Dermis microvascular lymphatic vessel endothelial cell (primary cell): ENCODE data around the gene N4BP2L1. TPM values are rescaled to one million over a fixed set of nuclear protein-coding genes. Genes with fewer than 3 reads are reported as not detected.
A peak's percentile ranks its signal among the peaks of the same experiment; 100 is the strongest.
"Not testable (repeated sequence)": the region's sequence is repeated elsewhere in the genome, so short reads cannot be mapped to it uniquely, and the experiment has no call there.

Experiments
- DNase-seq, 2 donors: peaks; one replicate each; pipeline versions ENCODE4 v3.0.0 to v3.0.0-alpha.2; 2010; ENCODE audit warnings: low read depth in 2 of 2
- total RNA-seq: library from RNA; depleted of rRNA; stranded (reverse); fragments of >200 nt; gene quantifications from 2 replicates; pipeline ENCODE4 v1.2.1, GENCODE V29; 2014

Gene N4BP2L1
- total RNA-seq, 1 donor from 2014 or later = 3.7 TPM

- no peak for DNase-seq
Observed at GRCh38 chr13:32391101-32391619, 36.8 kb downstream of the N4BP2L1 start.

DNA sequence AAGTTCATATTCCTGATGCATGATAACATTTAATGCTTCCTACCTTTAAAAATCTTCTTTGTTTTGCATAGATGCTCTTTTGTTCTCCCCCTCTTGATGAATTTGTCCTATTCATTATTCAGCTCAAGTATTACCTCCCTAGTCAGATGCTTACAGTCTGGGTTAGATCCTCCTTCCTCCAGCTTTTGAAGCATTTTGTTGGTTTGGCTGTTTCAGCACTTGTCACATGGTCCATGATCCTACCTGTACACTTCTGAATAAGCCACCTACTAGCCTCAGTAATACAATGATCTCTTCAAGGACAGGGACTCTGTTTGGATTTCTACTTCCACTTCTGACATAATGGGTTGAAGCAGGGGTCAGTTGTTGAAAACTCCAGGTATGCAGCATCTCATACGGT, 37.4 kb downstream of the N4BP2L1 start:
- DNase-seq = no peak

- no peak for DNase-seq
Observed at GRCh38 chr13:32390048-32390447, 37.9 kb downstream of the N4BP2L1 start.

GRCh38 chr13:32385410-32385809, 42.5 kb downstream of the N4BP2L1 start:
- no peak for DNase-seq

DNA sequence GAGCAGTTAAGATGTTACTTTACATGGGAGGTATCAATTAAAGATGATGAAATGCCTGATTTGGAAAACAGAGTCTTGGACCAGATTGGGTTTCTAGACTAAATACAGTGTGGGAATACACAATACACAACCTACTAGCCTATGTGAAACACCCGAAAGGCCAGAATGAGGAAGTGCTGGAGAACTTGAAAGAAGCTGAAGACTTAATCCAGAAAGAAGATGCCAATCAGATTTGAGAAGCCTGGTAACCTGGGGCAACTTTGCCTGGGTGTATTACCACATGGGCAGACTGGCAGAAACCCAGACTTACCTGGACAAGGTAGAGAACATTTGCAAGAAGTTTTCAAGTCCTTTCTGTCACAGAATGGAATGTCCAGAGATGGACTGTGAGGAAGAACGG, 43.2 kb downstream of the N4BP2L1 start:
- no peak for DNase-seq

DNA sequence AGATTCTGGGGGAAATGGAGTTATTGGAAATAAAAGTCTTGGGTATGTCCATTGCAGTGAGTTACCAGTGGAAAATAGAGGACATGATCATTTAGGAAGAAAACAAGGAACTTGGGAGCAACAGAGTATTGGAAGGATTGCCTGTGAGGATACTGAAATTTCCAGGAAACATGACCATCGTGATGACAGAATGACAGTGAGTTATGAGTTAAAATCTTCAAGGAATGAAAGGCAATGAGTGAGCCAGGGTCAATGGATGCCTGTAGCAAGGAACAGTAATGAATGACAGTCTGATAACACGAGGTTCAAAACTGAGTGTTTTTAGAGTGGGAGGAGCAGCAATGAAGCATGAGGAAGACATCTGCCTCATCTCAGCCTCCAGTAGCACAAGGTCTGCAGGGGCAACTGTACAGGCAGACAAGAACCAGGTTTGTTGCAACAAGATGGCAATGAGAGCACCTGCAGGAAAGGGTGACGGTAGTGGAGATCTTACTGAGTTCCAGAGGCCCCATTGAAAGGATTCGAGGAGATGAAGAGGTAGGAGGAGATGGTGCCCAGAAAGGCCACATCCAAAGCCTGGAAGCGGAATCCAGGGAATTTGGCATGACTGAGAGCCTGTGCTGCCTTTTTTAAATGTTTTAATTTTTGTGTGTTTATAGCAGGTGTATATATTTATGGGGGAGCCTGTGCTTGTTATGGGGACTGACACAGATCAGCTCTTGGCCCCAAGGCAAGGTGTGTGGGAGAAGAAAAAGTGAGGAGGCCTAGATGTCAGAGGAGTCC, 43.9 kb downstream of the N4BP2L1 start:
- DNase-seq = no peak

DNA sequence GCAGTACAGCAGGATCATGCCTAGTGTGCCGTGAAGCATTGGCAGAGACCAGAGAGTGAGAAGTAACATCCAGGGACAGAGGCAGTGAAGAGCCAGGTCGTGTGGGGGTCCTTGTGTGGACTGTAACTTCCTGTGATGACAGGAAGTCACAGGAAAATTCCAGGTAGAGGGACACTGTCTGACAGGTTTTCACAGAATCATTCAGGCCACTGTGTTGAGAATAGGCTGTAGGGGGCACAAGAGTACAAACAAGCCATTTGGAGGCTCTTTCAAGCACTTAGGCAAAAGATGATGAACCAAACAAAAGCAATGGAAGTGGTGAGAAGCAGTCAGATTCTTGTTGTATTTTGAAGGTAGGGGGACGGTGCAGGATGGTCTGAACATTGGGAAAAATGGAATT, 46.4 kb downstream of the N4BP2L1 start:
- DNase-seq = peak; percentile 7 to 14

DNA sequence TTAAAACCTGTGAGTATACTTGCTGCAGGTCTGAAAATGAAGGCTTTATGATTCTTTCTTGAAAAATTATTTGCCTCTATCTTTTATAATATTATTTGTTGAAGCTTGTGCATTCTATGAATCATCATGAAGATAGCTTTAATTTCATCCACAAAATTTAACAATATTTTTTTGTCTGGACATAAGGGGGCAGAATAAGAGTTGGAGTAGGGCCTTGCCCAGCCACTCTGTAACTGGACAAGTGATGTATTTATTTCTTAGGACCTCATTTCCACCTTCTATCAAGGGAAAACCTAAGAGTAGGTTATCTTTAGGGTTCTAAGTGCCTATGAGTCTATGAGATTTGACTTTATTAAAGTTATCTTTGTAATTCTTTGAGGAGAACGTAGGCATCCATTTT, 49.9 kb downstream of the N4BP2L1 start:
- DNase-seq = no peak

- no peak for DNase-seq
Observed at GRCh38 chr13:32376642-32377415, 51.1 kb downstream of the N4BP2L1 start.

GRCh38 chr13:32370805-32371204, 57.1 kb downstream of the N4BP2L1 start:
- DNase-seq = no peak

DNA sequence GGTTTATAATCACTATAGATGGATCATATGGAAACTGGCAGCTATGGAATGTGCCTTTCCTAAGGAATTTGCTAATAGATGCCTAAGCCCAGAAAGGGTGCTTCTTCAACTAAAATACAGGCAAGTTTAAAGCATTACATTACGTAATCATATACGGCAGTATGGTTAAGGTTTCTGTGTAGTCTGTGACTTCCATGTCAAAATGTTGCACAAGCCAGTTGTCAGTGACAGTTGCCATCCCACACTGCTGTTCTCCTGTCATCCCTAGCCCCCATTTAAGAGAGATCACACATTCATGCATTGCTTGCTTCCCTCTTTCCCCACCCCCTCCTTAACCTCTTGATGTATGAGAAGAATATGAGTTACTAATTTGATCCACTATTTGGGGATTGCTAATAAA, 65.4 kb downstream of the N4BP2L1 start:
- DNase-seq = no peak

DNA sequence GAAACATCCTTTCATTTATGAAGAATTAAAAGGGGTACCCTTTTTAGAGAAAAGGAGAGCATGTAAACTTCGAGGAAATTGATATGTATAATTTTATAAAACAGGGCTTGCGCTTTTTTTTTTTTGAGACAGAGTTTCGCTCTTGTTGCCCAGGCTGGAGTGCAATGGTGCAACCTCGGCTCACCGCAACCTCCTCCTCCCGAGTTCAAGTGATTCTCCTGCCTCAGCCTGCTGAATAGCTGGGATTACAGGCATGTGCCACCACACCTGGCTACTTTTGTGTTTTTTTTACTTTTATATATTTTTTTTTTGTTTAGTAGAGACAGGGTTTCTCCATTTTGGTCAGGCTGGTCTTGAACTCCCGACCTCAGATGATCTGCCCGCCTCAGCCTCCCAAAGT, 72.0 kb downstream of the N4BP2L1 start:
- DNase-seq = not testable (repeated sequence)

- DNase-seq = no peak
Observed at GRCh38 chr13:32354040-32354439, 73.9 kb downstream of the N4BP2L1 start.

DNA sequence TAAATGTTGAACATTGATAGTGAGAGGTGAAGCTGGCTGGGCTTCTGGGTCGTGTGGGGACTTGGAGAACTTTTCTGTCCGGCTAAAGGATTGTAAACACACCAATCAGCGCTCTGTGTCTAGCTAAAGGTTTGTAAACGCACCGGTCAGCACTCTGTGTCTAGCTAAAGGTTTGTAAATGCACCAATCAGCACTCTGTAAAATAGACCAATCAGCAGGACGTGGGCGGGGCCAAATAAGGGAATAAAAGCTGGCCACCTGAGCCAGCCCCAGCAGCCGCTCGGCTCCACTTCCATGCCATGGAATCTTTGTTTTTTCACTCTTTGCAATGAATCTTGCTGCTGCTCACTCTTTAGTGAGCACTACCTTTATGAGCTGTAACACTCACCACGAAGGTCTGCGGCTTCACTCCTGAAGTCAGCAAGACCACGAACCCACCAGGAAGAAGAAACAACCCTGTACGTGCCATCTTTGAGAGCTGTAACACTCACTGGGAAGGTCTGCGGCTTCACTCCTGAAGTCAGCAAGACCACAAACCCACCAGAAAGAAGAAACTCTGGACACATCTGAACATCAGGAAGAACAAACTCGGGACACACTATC, 77.0 kb downstream of the N4BP2L1 start:
- not testable (repeated sequence) for DNase-seq

Other genes with a start within 250 kb of the N4BP2L1 start
- gene ZAR1L, start 112.8 kb downstream of the N4BP2L1 start, total RNA-seq = not detected in 2 replicates
- gene BRCA2, start 112.6 kb downstream of the N4BP2L1 start, total RNA-seq = 2.3 and 5.1 TPM in 2 replicates
- gene N4BP2L2, start 110.7 kb upstream of the N4BP2L1 start, total RNA-seq = 43.6 and 50.3 TPM in 2 replicates
- 17.1 and 20.4 TPM in 2 replicates for gene PDS5B, start 158.3 kb upstream of the N4BP2L1 start, total RNA-seq